Bronchial epithelial cell (primary cell): ENCODE data around the gene KDM4B. TPM values are rescaled to one million over a fixed set of nuclear protein-coding genes. Genes with fewer than 3 reads are reported as not detected.
"Not testable (repeated sequence)": the region's sequence is repeated elsewhere in the genome, so short reads cannot be mapped to it uniquely, and the experiment has no call there.

Source experiments
- DNase-seq: peaks from one replicate; pipeline ENCODE4 v3.0.0-alpha.2; 2010; ENCODE audit warnings: low read depth
- FAIRE-seq: peaks from 2 replicates; lab custom pipeline; 2011; peaks lifted over from hg19 to GRCh38; lab: Jason Lieb, UNC
- H3K27me3 ChIP-seq: 2 replicates; pipeline ENCODE4 v1.5.1; 2011; ENCODE audit warnings: low read length; ENCODE audit not compliant: control insufficient read depth, insufficient read depth
- H3K36me3 ChIP-seq: 2 replicates; pipeline ENCODE4 v1.5.1; 2011; ENCODE audit warnings: low read length; ENCODE audit not compliant: control insufficient read depth, insufficient read depth
- H3K4me3 ChIP-seq: 2 replicates; pipeline ENCODE4 v1.5.1; 2011; ENCODE audit warnings: mild to moderate bottlenecking, low read depth, low read length, control low read depth
- CTCF ChIP-seq: IDR thresholded peaks from 2 replicates; pipeline ENCODE4 v1.5.1; 2011; ENCODE audit warnings: mild to moderate bottlenecking, moderate library complexity, low read length, control low read depth, inconsistent platforms; ENCODE audit not compliant: insufficient read depth, severe bottlenecking
- total RNA-seq: library from RNA; depleted of rRNA; stranded (reverse); fragments of >200 nt; gene quantifications from 2 replicates; pipeline ENCODE4 v1.2.1, GENCODE V29; 2014

KDM4B gene
- total RNA-seq, 1 donor from 2014 or later, result 12.6 TPM

- no peak for TF ChIP-seq CTCF
- FAIRE-seq (no peak), DNase-seq (peak; percentile 22)
- Histone ChIP-seq H3K27me3 (no peaks in the 10 kb centered on the region), H3K36me3 (peaks cover 2% of the 10 kb centered on the region), H3K4me3 (peak overlapping the region; percentile 64)
Observed at GRCh38 chr19:4970558-4971423, 1.9 kb downstream of the KDM4B start.

- FAIRE-seq (no peak), DNase-seq (peak; percentile 28)
Observed at GRCh38 chr19:4971424-4971793, 2.5 kb downstream of the KDM4B start.

GRCh38 chr19:4971816-4972495, 3.0 kb downstream of the KDM4B start:
- H3K27me3 ChIP-seq, result no peaks in the 10 kb centered on the region
- DNase-seq (no peak), FAIRE-seq (no peak)
- no peak for TF ChIP-seq CTCF
- peaks cover 2% of the 10 kb centered on the region for H3K36me3 ChIP-seq
- H3K4me3 ChIP-seq, result no peak overlapping the region

More at GRCh38 chr19:4971424-4971793, 2.5 kb downstream of the KDM4B start:
- Histone ChIP-seq H3K36me3 (peaks cover 2% of the 10 kb centered on the region), H3K27me3 (no peaks in the 10 kb centered on the region), H3K4me3 (peak overlapping the region; percentile 64)
- no peak for TF ChIP-seq CTCF

- no peak for TF ChIP-seq CTCF
- H3K4me3 ChIP-seq, result no peak overlapping the region
- peaks cover 3% of the 10 kb centered on the region for H3K36me3 ChIP-seq
- DNase-seq (peak; percentile 48), FAIRE-seq (no peak)
- H3K27me3 ChIP-seq, result no peaks in the 10 kb centered on the region
Observed at GRCh38 chr19:4972509-4973230, 3.8 kb downstream of the KDM4B start.

- no peak for TF ChIP-seq CTCF
- DNase-seq, result no peak
- Histone ChIP-seq H3K4me3 (no peak overlapping the region), H3K36me3 (peaks cover 4% of the 10 kb centered on the region), H3K27me3 (no peaks in the 10 kb centered on the region)
- no peak for FAIRE-seq
Observed at GRCh38 chr19:4974880-4975469, 6.1 kb downstream of the KDM4B start.

- FAIRE-seq, DNase-seq, H3K4me3 ChIP-seq, H3K36me3 ChIP-seq, H3K27me3 ChIP-seq: not testable (repeated sequence)
Observed at GRCh38 chr19:4975601-4976000, 6.7 kb downstream of the KDM4B start.
